GM12878 (cell line): Measurements from ENCODE around the gene GRM1.

Experiments
- CHD4 ChIP-seq: fragments of 200-600 bp; sonication (generic); IDR thresholded peaks from 2 replicates; pipeline ENCODE4 v1.6.1; 2016; ENCODE audit warnings: mild to moderate bottlenecking
- JUNB ChIP-seq: IDR thresholded peaks from 2 replicates; pipeline ENCODE4 v1.6.1; 2016; ENCODE audit warnings: antibody characterized with exemption, mild to moderate bottlenecking
- MXI1 ChIP-seq: fragments of 150-350 bp; IDR thresholded peaks from 2 replicates; pipeline ENCODE4 v1.6.1; 2011; ENCODE audit warnings: low read depth, mild to moderate bottlenecking, inconsistent platforms, low read length, improper control_type of control experiment
- POLR2A ChIP-seq: IDR thresholded peaks from 2 replicates; pipeline ENCODE4 v1.6.1; 2011; ENCODE audit warnings: low read depth, mild to moderate bottlenecking, low read length

DNA sequence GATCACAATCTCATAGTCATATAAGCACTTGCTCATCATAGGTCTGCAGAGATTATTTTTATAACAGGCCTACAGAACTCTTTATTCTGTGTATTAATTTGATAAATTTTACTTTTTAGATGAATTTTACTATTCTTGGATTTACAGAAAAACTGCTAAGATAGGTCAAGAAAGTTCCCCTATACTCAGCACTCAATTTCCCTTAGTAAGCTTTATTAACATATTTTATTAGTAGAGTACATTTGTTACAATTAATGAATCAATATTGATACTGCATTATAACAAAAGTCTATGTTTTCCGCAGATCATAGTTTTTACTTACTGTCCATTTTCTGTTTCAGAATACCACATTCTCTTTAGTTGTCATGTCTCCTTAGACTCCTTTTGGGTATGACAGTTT is 148.9 kb downstream of the GRM1 start:
- no peak for TF ChIP-seq CHD4
- no peak for TF ChIP-seq POLR2A
- no peak for TF ChIP-seq MXI1
- TF ChIP-seq JUNB, result no peak
